NCI-H524 (cell line): ENCODE results near the gene NHLRC2.

ENCODE experiments used
- DNase-seq, 2 experiments: peaks; one replicate each; lab custom pipeline; 2025; lab: John Stamatoyannopoulos, UW

NHLRC2 gene

GRCh38 chr10:113911113-113911512 lies 56.7 kb downstream of the NHLRC2 start:
- DNase-seq = no peak

DNA sequence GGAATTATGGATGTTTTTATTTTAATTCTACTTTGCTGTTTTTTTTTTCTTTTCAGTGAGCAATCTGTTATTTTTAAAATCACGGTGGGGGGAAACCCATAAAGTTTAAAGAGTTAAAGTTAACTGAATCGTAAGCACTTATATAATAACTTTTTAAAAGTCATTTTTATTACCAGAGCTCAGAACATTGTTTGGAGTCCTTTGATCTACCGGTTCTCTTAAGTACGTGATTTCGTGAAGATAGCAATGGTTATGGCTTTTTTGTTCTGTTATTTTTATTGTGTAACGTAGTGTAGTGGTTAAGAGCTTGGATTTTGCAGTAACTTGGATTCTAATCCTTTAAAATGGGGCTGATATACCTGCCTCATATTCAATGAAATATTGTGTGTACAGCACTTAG lies 57.4 kb downstream of the NHLRC2 start:
- no peak for DNase-seq

GRCh38 chr10:113912582-113912981 lies 58.1 kb downstream of the NHLRC2 start:
- no peak for DNase-seq

GRCh38 chr10:113914956-113915355 lies 60.5 kb downstream of the NHLRC2 start:
- no peak for DNase-seq

DNA sequence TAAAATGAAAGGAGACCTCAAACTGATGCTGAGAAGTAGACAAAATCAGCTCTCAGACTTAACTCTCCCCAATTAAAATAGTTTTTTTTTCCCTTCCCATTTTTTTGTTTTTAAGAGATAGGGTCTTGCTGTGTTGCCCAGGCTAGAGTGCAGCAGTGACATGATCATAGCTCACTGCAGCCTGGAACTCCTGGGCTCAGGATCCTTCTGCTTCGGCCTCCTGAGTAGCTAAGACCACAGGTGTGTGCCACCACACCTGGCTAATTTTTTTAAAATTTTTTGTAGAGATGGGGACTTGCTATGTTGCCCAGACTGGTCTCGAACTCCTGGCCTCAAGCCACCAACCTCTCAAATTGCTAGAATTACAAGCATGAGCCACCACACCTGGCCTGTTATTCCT lies 61.1 kb downstream of the NHLRC2 start:
- DNase-seq = no peak

DNA sequence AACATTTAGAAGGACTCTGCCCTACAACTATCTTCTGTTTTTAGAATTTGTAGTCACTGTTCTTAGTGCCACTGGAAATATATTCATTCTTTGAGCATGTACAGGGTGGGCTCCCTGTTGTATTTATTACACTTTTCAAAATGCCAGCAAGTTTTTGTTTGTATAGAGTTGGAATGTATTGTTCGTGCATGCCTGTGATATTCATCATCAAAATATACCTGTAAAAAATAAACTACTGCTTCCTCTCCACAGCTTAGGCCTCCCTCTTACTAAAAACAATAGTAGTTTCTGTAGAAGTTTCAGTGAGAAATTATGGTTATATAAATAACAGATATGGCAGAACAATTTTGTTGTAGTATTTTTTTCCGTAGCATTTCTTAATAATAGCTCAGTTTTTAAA lies 61.6 kb downstream of the NHLRC2 start:
- DNase-seq = no peak

GRCh38 chr10:113917636-113918035 lies 63.2 kb downstream of the NHLRC2 start:
- no peak for DNase-seq

DNA sequence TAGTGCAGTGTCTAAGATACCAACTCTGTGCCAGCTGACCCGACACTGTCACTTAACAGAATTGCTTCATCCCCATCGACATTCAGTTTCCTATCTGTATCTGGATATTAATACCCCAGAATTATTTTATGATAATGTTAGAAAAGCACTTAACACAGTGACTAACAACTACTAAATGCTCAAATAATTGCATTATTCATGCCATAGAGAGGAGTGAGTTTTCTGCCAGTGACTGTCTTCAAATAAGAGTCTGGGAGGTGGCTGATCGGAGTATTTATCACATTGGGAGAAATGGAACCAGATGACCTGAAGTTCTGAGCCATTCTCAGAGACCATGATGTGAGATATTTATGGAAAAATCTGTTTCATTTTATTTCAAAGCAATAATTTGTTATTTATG lies 65.7 kb downstream of the NHLRC2 start:
- no peak for DNase-seq

- DNase-seq = no peak
These were observed 66.4 kb downstream of the NHLRC2 start for GRCh38 chr10:113920875-113921274.

GRCh38 chr10:113921561-113922370 lies 67.3 kb downstream of the NHLRC2 start:
- DNase-seq = no peak

- peak; percentile 0 for DNase-seq
These were observed 68.5 kb downstream of the NHLRC2 start for GRCh38 chr10:113922787-113923570.

GRCh38 chr10:113924186-113924585 lies 69.7 kb downstream of the NHLRC2 start:
- DNase-seq = no peak

DNA sequence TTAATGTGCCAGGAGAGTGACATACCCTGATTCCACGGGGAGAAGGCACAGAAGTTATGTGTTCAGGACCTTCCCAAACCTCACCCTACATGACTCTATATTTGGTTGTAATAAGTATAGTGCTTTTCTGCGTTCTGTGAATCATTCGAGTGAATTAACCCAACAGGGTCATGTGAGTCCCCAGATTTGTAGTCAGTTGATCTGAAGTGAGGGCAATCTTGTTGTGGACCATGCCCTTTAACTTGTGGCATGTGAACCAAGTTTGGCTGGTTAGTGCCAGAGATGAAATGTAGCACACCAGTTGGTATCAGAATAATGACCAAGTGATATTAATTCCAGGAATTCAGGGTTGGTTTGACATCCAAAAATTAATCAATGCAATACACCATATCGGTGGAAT lies 70.2 kb downstream of the NHLRC2 start:
- DNase-seq = no peak

DNA sequence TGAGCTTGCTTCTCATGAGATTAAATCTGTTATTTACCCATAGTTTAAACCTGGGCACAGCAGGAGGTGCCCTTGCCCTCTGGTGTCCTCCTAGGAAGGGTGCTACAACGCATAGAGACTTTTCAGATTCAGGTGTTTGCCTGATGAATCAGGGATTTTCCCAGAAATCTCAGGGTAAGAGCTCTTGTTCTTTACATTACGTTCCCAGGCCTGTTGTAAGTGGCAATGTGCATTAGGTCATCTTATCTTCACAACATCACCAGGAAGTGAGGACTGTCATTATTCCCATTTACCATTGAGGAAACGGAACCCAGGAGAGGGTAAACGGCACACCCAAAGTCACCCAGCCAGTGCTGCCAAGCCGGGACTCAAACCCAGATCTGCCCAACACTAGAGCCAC lies 73.0 kb downstream of the NHLRC2 start:
- DNase-seq = no peak

- no peak for DNase-seq
These were observed 74.4 kb downstream of the NHLRC2 start for GRCh38 chr10:113928830-113929229.

DNA sequence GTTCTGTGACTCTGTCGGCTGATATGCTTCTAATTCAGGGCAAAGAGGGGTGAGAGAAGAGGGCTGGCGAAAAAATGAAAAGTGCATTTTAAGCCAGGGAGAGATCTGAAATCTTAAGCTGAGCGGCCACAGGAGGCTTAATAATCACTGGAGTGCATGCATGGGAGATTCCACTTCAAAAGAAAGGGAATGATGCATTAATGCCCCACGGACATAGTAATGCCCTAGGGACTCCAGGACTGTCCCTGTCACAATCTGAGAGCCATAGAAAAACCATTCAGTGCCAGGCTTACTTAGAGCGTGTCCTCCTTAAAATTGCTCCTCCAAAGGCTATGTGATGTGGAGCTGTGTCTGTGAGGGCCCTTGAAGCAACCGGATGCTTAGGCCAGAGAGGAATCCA lies 75.1 kb downstream of the NHLRC2 start:
- DNase-seq = no peak

- DNase-seq = no peak
These were observed 76.1 kb downstream of the NHLRC2 start for GRCh38 chr10:113930482-113931057.

DNA sequence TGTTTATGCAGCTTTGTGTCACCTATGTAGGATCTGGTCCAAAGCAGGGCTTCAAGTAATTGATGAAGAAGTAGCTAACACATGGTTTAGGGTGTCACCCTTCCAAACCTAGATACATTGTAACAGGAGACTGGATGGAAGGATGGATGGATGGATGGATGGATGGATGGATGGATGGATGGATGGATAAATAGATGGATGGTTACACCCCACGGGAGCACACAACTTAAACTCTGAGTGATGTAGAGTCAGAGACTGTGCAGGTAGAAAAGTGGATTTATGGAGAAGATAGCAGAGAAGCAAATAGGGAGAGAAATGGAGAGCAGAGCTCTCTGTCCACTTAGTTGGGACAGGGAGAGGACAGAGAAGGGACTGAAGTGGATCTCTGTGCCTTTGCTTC lies 78.4 kb downstream of the NHLRC2 start:
- no peak for DNase-seq

DNA sequence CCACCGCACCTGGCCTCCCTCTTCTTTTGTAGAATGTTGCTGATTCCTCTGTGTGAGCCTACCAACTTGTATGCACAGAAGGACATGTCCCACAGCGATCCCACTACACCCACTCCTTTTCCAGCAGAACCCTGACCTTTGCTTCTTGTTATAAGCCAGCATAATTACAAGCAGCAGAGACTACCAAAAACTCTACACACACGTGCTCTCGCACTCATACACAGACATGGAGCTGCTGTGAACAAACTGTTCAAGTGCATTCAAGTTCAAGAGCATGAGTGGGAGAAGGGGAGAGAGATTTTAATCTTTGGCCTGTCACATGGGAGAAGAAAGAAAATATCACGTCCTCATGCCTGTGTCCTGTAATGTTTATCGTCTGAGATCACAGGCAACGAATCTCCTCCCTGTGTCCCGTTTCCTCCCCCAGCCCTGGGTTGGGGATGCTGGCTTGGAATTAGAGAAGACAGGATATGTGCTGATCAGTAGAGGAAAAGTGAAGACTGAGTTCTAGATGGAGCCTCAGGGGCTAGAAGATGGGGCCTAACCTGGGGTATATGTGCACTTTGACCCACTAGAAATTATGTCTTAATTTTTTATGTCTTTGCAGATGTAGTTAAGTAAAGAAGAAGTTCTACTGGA lies 79.6 kb downstream of the NHLRC2 start:
- no peak for DNase-seq

DNA sequence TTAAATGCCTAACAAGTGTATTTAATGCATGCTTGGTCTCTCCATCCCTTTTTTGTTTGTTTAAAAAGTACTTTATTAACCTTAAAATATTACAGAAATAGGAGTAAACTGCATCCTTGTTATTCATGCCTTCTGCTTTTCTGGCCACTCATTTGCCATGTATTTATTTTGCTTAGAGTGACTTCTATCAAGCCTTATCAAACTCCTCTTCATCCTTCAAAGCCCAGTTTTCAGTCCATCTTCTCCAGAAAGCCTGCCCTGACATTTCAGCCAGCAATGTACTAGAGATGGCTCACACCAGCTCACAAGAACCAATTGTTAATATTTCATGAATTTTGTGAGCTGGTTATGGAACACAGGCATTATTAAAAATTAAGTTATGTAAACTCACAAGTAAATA lies 82.8 kb downstream of the NHLRC2 start:
- no peak for DNase-seq

DNA sequence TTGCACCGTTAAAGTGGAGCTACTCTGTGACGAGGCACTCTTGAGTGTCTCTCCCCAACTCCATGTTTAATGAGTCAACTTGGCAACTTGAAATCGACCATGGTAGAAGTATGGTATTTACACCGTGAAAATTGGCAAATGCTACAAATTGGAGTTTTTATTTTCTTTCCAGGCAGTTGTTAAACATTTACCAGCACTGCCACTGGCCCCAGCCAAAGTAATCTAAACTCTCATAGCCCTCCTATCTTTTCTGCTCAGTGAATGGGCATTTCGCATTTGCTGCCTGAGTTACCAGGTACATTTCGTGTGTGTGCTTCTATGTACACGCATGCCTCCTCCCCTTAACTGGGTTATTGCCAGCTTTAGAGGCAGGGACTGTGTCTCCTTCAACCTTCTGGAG lies 83.3 kb downstream of the NHLRC2 start:
- no peak for DNase-seq

- no peak for DNase-seq
These were observed 84.9 kb downstream of the NHLRC2 start for GRCh38 chr10:113939212-113939860.
